CD4-positive, CD25-positive, alpha-beta regulatory T cell (primary cell): ENCODE measurements around the gene MLLT10. TPM values are rescaled to one million over a fixed set of nuclear protein-coding genes. Genes with fewer than 3 reads are reported as not detected.

Experiments used
- ATAC-seq, 2 donors: fragments of 150-1000 bp; cut with Tn5 transposase; one replicate each; pipeline ENCODE4 v1.10.0; 2021; ENCODE audit warnings: low read depth in 2 of 2, moderate number of reproducible peaks in 2 of 2, moderate library complexity in 1 of 2
- DNase-seq, 3 donors: peaks; one replicate each; pipeline versions ENCODE4 v3.0.0 to v3.0.0-alpha.2; 2012 to 2022; ENCODE audit warnings: mixed read lengths in 1 of 3
- H3K27ac ChIP-seq: one replicate; pipeline ENCODE4 v1.7.0; 2013; ENCODE audit warnings: mild to moderate bottlenecking, low read length; ENCODE audit not compliant: insufficient read depth, poor library complexity, severe bottlenecking
- H3K27me3 ChIP-seq: one replicate; pipeline ENCODE4 v1.7.0; 2013; ENCODE audit warnings: low read length; ENCODE audit not compliant: control insufficient read depth, insufficient read depth
- H3K36me3 ChIP-seq: one replicate; pipeline ENCODE4 v1.7.0; 2013; ENCODE audit warnings: mild to moderate bottlenecking, low read length, moderate library complexity; ENCODE audit not compliant: control insufficient read depth, insufficient read depth
- H3K4me1 ChIP-seq: 2 replicates; pipeline ENCODE4 v1.7.0; 2013; ENCODE audit warnings: mild to moderate bottlenecking, low read length; ENCODE audit not compliant: insufficient read depth, control insufficient read depth, poor library complexity, severe bottlenecking
- H3K4me3 ChIP-seq: one replicate; pipeline ENCODE4 v1.7.0; 2013; ENCODE audit warnings: low read depth, mild to moderate bottlenecking, low read length, moderate library complexity
- H3K9me3 ChIP-seq, 2 experiments: 1 replicate in 1 of 2; 2 replicates in 1 of 2; pipeline ENCODE4 v1.7.0; 2013; ENCODE audit warnings: low read length in 2 of 2, mild to moderate bottlenecking in 1 of 2, moderate library complexity in 1 of 2; ENCODE audit not compliant: control insufficient read depth in 2 of 2
- H3K27ac Mint-ChIP-seq, 3 donors: one replicate each; pipeline ENCODE4 v1.8.0; 2020 to 2022; ENCODE audit warnings: mild to moderate bottlenecking in 3 of 3, mixed read lengths in 3 of 3, moderate library complexity in 2 of 3
- H3K27me3 Mint-ChIP-seq: one replicate; pipeline ENCODE4 v1.8.0; 2022; ENCODE audit warnings: mild to moderate bottlenecking, mixed read lengths
- H3K36me3 Mint-ChIP-seq: one replicate; pipeline ENCODE4 v1.8.0; 2020; ENCODE audit warnings: mixed read lengths
- H3K4me1 Mint-ChIP-seq, 4 donors: one replicate each; pipeline ENCODE4 v1.8.0; 2020 to 2022; ENCODE audit warnings: mixed read lengths in 4 of 4, mild to moderate bottlenecking in 1 of 4
- H3K4me3 Mint-ChIP-seq, 4 donors: one replicate each; pipeline ENCODE4 v1.8.0; 2020 to 2022; ENCODE audit warnings: mild to moderate bottlenecking in 4 of 4, mixed read lengths in 4 of 4, moderate library complexity in 3 of 4
- H3K9me3 Mint-ChIP-seq, 7 donors: one replicate each; pipeline ENCODE4 v1.8.0; 2020 to 2022; ENCODE audit warnings: mixed read lengths in 7 of 7, mild to moderate bottlenecking in 3 of 7, moderate library complexity in 2 of 7
- polyA plus RNA-seq, 4 donors: library from polyadenylated mRNA; unstranded; fragments of 300-500 nt; fragmentation: Illumina TruSeq; gene quantifications; one replicate each; pipeline ENCODE4 v1.2.3, GENCODE V29; 2021
- total RNA-seq: library from RNA; stranded (reverse); gene quantifications from one replicate; pipeline ENCODE4 v1.2.3, GENCODE V29; 2022

Gene MLLT10
- total and polyA plus RNA-seq, 5 donors from 2014 or later = 5.8 to 81.9 (median 8.1) TPM

DNA sequence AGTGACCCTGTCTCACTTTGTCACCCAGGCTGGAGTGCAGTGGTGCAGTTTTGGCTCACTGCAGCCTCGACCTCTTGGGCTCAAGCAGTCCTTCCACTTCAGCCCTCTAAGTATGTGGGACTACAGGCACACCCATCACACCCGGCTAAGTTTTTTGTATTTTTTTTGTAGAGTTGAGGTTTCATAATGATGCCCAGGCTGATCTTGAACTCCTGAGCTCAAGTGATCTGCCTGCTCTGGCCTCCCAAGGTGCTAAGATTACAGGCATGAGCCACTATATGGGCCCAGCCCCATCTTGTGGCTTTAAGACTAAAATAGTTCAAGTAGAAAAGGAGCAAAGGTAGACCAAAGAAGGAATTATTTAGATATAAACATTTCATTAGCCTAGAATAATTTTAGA lies 65.5 kb downstream of the MLLT10 start:
- H3K9me3 Mint-ChIP-seq = no peaks in the 10 kb centered on the region
- peaks cover 34 to 40% (median 38%) of the 10 kb centered on the region in 4 donors for H3K4me1 Mint-ChIP-seq
- Histone ChIP-seq H3K27ac (no peak overlapping the region), H3K36me3 (peaks cover 2% of the 10 kb centered on the region), H3K4me3 (no peak overlapping the region), H3K9me3 (no peaks in the 10 kb centered on the region), H3K27me3 (no peaks in the 10 kb centered on the region), H3K4me1 (no peaks in the 10 kb centered on the region)
- ATAC-seq (no peak), DNase-seq (no peak)
- H3K36me3 Mint-ChIP-seq = peaks cover 12% of the 10 kb centered on the region
- H3K27ac Mint-ChIP-seq = peak overlapping the region in 2 of 3 donors; percentile 8 to 56
- H3K4me3 Mint-ChIP-seq = no peak overlapping the region
- no peaks in the 10 kb centered on the region for H3K27me3 Mint-ChIP-seq

DNA sequence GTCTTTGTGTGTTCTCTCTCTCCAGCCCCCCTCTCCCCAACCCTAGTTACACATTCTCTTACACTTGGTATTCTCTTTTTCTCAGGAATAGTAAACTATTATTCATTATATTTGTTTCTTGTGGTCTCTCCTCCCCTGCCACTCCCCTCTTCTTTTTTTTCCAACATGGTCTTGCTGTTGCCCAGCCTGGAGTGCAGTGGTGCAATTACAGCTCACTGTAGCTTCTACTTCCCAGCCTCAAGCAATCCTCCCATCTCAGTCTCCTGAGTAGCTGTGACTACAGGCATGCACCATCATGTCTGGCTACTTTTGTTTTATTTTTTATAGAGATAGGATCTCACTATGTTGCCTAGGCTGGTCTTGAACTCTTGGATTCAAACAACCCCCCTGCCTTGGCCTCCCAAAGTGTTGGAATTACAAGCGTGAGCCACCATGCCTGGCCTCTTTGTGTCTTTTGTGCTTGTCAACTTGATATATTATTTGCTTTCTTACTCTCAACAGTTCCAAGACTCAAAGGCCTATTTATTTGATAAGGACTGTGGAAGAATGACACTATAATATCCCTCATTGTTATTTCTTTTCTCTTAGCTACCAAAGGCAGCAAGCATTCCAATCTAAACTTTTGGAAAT lies 66.9 kb downstream of the MLLT10 start:
- H3K9me3 ChIP-seq = no peaks in the 10 kb centered on the region
- H3K36me3 Mint-ChIP-seq = peaks cover 16% of the 10 kb centered on the region
- no peaks in the 10 kb centered on the region for H3K27me3 ChIP-seq
- no peaks in the 10 kb centered on the region for H3K27me3 Mint-ChIP-seq
- H3K4me3 Mint-ChIP-seq = no peak overlapping the region
- peak overlapping the region in 1 of 3 donors; percentile 86 for H3K27ac Mint-ChIP-seq
- H3K36me3 ChIP-seq = peaks cover 2% of the 10 kb centered on the region
- H3K27ac ChIP-seq = no peak overlapping the region
- no peak overlapping the region for H3K4me3 ChIP-seq
- no peaks in the 10 kb centered on the region for H3K9me3 Mint-ChIP-seq
- ATAC-seq (no peak), DNase-seq (no peak)
- H3K4me1 ChIP-seq = no peaks in the 10 kb centered on the region
- peaks cover 28 to 53% (median 41%) of the 10 kb centered on the region in 4 donors for H3K4me1 Mint-ChIP-seq

DNA sequence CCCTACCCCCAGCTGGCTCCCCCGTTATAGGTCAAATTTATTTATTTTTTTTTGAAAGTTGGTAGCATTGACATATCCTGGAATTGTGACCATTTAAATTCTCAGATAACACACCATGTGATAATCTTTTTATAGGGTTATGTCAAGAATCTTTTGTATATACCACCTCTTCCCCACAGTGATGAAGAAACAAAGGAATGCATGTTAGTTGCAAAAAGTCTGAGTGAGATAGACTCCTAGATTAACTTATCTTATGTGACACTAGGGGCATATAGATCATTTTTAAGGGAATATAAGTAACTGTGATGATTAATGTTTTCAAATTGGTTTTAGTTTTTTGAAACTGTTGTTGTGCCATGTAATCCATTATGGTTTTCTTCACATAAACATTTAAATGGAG lies 68.3 kb downstream of the MLLT10 start:
- H3K27ac Mint-ChIP-seq = peak overlapping the region in 2 of 3 donors; percentile 32 to 59
- Histone ChIP-seq H3K36me3 (no peaks in the 10 kb centered on the region), H3K9me3 (no peaks in the 10 kb centered on the region), H3K4me1 (peaks cover 7% of the 10 kb centered on the region), H3K4me3 (no peak overlapping the region), H3K27me3 (no peaks in the 10 kb centered on the region), H3K27ac (no peak overlapping the region)
- H3K4me3 Mint-ChIP-seq = no peak overlapping the region
- no peaks in the 10 kb centered on the region for H3K9me3 Mint-ChIP-seq
- H3K27me3 Mint-ChIP-seq = no peaks in the 10 kb centered on the region
- peaks cover 26% of the 10 kb centered on the region for H3K36me3 Mint-ChIP-seq
- H3K4me1 Mint-ChIP-seq = peaks cover 38 to 64% (median 52%) of the 10 kb centered on the region in 4 donors
- DNase-seq (no peak), ATAC-seq (no peak)

DNA sequence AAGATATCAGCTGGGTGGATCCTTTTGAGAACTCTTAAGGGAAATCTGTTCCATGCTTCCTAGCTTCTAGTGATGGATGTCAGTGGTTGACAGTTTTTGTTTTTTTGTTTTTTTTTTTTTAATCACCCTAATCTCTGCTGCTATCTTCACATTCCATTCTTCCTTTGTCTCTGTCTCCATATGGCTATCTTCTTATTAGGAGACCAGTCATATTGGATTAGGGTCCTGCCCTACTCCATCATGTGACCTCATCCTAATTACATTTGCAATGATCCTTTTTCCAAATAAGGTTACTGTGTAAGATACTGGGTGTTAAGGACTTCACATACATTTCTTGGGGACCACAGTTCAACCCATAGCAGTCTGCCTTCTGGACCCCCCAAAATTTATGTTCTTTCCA lies 69.7 kb downstream of the MLLT10 start:
- no peak overlapping the region for H3K27ac ChIP-seq
- H3K4me3 ChIP-seq = no peak overlapping the region
- H3K27me3 Mint-ChIP-seq = no peaks in the 10 kb centered on the region
- H3K9me3 Mint-ChIP-seq = no peaks in the 10 kb centered on the region
- H3K27ac Mint-ChIP-seq = no peak overlapping the region
- no peak for ATAC-seq
- H3K36me3 Mint-ChIP-seq = peaks cover 24% of the 10 kb centered on the region
- H3K9me3 ChIP-seq = no peaks in the 10 kb centered on the region
- no peaks in the 10 kb centered on the region for H3K36me3 ChIP-seq
- no peak overlapping the region for H3K4me3 Mint-ChIP-seq
- H3K4me1 Mint-ChIP-seq = peaks cover 38 to 54% (median 48%) of the 10 kb centered on the region in 4 donors
- no peak for DNase-seq
- peaks cover 7% of the 10 kb centered on the region for H3K4me1 ChIP-seq
- no peaks in the 10 kb centered on the region for H3K27me3 ChIP-seq

DNA sequence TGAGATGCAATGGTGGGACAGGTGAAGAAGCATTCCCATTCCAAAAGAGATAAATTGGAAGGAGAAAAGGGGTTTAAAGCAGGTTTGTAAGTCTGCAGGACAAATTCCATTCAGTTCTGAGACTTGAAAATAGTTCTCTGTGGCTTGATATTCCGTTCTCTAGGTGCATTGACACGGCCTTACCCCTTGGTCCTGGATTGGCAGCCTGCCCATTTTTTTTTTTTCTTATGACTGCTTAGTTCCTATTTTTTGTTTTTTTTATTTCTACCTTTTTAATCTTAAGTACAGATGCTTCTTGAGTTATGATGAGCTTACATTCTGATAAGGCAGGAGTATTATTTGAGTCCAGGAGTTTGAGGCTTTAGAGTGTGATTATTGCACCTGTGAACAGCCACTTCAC lies 70.6 kb downstream of the MLLT10 start:
- H3K9me3 Mint-ChIP-seq = no peaks in the 10 kb centered on the region
- no peaks in the 10 kb centered on the region for H3K27me3 ChIP-seq
- no peaks in the 10 kb centered on the region for H3K36me3 ChIP-seq
- H3K9me3 ChIP-seq = no peaks in the 10 kb centered on the region
- peak overlapping the region in 1 of 3 donors; percentile 16 for H3K27ac Mint-ChIP-seq
- H3K27me3 Mint-ChIP-seq = no peaks in the 10 kb centered on the region
- no peak overlapping the region for H3K4me3 ChIP-seq
- no peak overlapping the region for H3K4me3 Mint-ChIP-seq
- ATAC-seq (no peak), DNase-seq (no peak)
- peaks cover 34% of the 10 kb centered on the region for H3K36me3 Mint-ChIP-seq
- H3K4me1 ChIP-seq = peaks cover 7% of the 10 kb centered on the region
- H3K4me1 Mint-ChIP-seq = peaks cover 34 to 50% (median 47%) of the 10 kb centered on the region in 4 donors
- no peak overlapping the region for H3K27ac ChIP-seq

DNA sequence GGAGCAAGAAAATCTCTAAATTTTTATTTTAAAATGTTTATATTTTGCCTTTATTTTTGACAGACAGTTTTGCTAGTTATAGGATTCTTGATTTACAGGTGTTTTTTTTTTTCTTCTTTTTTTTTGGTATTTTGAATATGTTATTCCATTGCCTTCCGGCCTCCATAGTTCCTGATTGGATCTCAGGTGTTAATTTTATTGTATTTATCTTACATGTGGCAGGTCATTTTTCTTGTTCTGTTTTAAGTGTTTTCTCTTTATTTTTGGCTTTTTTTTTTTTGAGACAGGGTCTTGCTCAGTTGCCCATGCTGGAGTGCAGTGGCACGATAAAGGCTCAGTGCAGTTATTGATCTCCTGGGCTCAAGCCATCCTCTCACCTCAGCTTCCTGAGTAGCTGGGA lies 73.9 kb downstream of the MLLT10 start:
- ATAC-seq (no peak), DNase-seq (no peak)
- Histone ChIP-seq H3K9me3 (no peaks in the 10 kb centered on the region), H3K36me3 (no peaks in the 10 kb centered on the region), H3K27me3 (no peaks in the 10 kb centered on the region), H3K4me1 (peaks cover 7% of the 10 kb centered on the region), H3K4me3 (no peak overlapping the region), H3K27ac (no peak overlapping the region)
- Mint-ChIP-seq H3K9me3 (no peaks in the 10 kb centered on the region), H3K4me1 (peaks cover 23 to 55% (median 48%) of the 10 kb centered on the region in 4 donors), H3K27me3 (no peaks in the 10 kb centered on the region), H3K27ac (no peak overlapping the region), H3K4me3 (no peak overlapping the region), H3K36me3 (peaks cover 45% of the 10 kb centered on the region)

DNA sequence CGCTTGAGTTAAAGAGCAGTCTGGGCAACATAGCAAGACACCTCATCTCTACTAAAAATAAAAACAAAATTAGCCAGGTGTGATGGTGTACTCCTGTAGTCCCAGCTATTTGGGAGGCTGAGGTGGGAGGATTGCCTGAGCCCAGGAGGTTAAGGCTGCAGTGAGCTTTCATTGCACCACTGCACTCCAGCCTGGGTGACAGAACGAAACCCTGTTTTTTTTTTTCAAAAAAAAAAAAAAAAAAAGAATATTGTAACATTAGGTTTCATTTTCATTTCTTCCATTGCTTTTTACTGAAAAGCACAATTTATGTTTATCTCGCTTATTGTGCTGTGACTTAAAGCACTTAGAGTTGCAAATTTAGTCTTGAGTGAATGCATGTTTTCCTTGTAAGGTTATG lies 80.0 kb downstream of the MLLT10 start:
- peak overlapping the region; percentile 11 to 52 (median 32) for H3K4me3 Mint-ChIP-seq
- no peak for ATAC-seq
- H3K27ac ChIP-seq = no peak overlapping the region

DNA sequence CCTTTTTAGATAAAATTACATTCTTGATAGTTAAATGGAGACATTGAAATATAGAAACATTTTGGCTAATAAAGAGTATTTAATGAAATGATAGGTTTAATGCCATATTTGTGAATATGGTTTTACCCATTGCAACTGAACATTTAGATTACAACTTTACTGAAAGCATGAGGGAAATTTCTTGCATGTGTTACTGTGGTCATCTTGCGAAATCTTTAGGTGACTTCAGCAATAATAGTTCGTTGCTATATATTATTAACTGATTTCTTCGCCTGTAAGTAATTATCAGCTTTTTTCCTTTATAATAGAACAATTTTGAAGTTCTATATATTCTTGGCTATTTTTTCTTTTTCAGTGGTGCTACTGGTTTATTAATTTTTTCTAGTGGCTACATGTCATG lies 83.2 kb downstream of the MLLT10 start:
- no peak overlapping the region for H3K4me3 ChIP-seq
- H3K27ac ChIP-seq = no peak overlapping the region
- Mint-ChIP-seq H3K27me3 (no peaks in the 10 kb centered on the region), H3K36me3 (peaks cover 24% of the 10 kb centered on the region), H3K9me3 (no peaks in the 10 kb centered on the region), H3K27ac (no peak overlapping the region), H3K4me3 (no peak overlapping the region), H3K4me1 (peaks cover 10 to 28% (median 22%) of the 10 kb centered on the region in 4 donors)
- H3K9me3 ChIP-seq = no peaks in the 10 kb centered on the region
- peaks cover 9% of the 10 kb centered on the region for H3K4me1 ChIP-seq
- peaks cover 4% of the 10 kb centered on the region for H3K36me3 ChIP-seq
- no peaks in the 10 kb centered on the region for H3K27me3 ChIP-seq
- ATAC-seq (no peak), DNase-seq (no peak)

More for the DNA sequence above, 80.0 kb downstream of the MLLT10 start:
- H3K9me3 ChIP-seq = no peaks in the 10 kb centered on the region
- H3K36me3 Mint-ChIP-seq = peaks cover 37% of the 10 kb centered on the region
- peak overlapping the region; percentile 73 for H3K4me3 ChIP-seq
- peaks cover 22 to 45% (median 33%) of the 10 kb centered on the region in 4 donors for H3K4me1 Mint-ChIP-seq
- H3K9me3 Mint-ChIP-seq = no peaks in the 10 kb centered on the region
- no peaks in the 10 kb centered on the region for H3K27me3 ChIP-seq
- peaks cover 4% of the 10 kb centered on the region for H3K36me3 ChIP-seq
- H3K4me1 ChIP-seq = peaks cover 9% of the 10 kb centered on the region
- peak in 1 of 3 donors; percentile 24 for DNase-seq
- H3K27ac Mint-ChIP-seq = peak overlapping the region; percentile 21 to 84 (median 69)
- H3K27me3 Mint-ChIP-seq = no peaks in the 10 kb centered on the region
